K562 (cell line): ENCODE results near the gene NUP62. TPM values are rescaled to one million over a fixed set of nuclear protein-coding genes. Genes with fewer than 3 reads are reported as not detected.

Experiments used
- ATAC-seq: fragments of 200-7000 bp; cut with Tn5 transposase; 3 replicates; pipeline ENCODE4 v1.9.1; 2020; ENCODE audit warnings: moderate library complexity
- BruUV-seq: library from RNA; stranded (reverse); fragments of 400-500 nt; replicated peaks from 2 replicates; lab custom pipeline; 2021; lab: Mats Ljungman, UMichigan
- CTCF ChIA-PET: fragments of 300-600 bp; formaldehyde crosslinking; extraction: SDS; loops from one replicate; lab custom pipeline; 2021; ENCODE audit warnings: low intra/inter-chr PET ratio; lab: Yijun Ruan, JAX
- POLR2A ChIA-PET: fragments of 300-600, 350-650 bp; sonication (Branson Sonifier 250); formaldehyde crosslinking; extraction: SDS; loops from one replicate; lab custom pipeline; 2021; ENCODE audit warnings: antibody characterized with exemption, inconsistent platforms; lab: Yijun Ruan, JAX
- DNase-seq, 4 experiments: peaks; one replicate each; pipeline versions ENCODE4 v3.0.0 to v3.0.0-alpha.2; 2011 to 2018; ENCODE audit warnings: low spot score in 3 of 4, mixed read lengths in 3 of 4; ENCODE audit errors: extremely low read depth in 1 of 4
- FAIRE-seq: peaks from 2 replicates; lab custom pipeline; 2011; peaks lifted over from hg19 to GRCh38; lab: Jason Lieb, UNC
- H2AFZ ChIP-seq: 2 replicates; pipeline ENCODE4 v1.6.0; 2011; ENCODE audit warnings: low read depth, low read length, control low read depth, inconsistent platforms
- H3K27ac ChIP-seq: fragments of 200-600 bp; 3 replicates; pipeline ENCODE4 v1.8.0; 2011; ENCODE audit warnings: low read depth, mild to moderate bottlenecking, control low read depth, inconsistent platforms, low read length, moderate library complexity, mixed read lengths; ENCODE audit errors: extremely low read depth
- H3K27me3 ChIP-seq, 2 experiments: fragments of 300-600 bp in 1 of 2; 2 replicates in 1 of 2; 3 replicates in 1 of 2; pipeline versions ENCODE4 v1.6.0 to v1.8.0; 2011; ENCODE audit warnings: inconsistent platforms in 2 of 2, low read length in 2 of 2, mild to moderate bottlenecking in 1 of 2, mixed read lengths in 1 of 2, moderate library complexity in 1 of 2; ENCODE audit not compliant: control insufficient read depth in 2 of 2, insufficient read depth in 2 of 2
- H3K36me3 ChIP-seq: fragments of 300-600 bp; 3 replicates; pipeline ENCODE4 v1.8.0; 2011; ENCODE audit warnings: mild to moderate bottlenecking, low read length, inconsistent platforms; ENCODE audit not compliant: control insufficient read depth, insufficient read depth
- H3K4me1 ChIP-seq, 2 experiments: fragments of 200-600 bp in 1 of 2; replicated peaks in 1 of 2; 2 replicates in 1 of 2; 3 replicates in 1 of 2; pipeline versions ENCODE4 v1.5.1 to v1.8.0; 2011; ENCODE audit warnings: inconsistent platforms in 2 of 2, low read length in 2 of 2, mild to moderate bottlenecking in 1 of 2, mixed read lengths in 1 of 2, moderate library complexity in 1 of 2; ENCODE audit not compliant: control insufficient read depth in 2 of 2, insufficient read depth in 2 of 2
- H3K4me2 ChIP-seq: 2 replicates; pipeline ENCODE4 v1.6.1; 2011; ENCODE audit warnings: low read length, control low read depth, inconsistent platforms, mixed read lengths; ENCODE audit not compliant: insufficient read depth
- H3K4me3 ChIP-seq: fragments of 200-600 bp; sonication (generic), shearing (Covaris generic); 2 replicates; pipeline ENCODE4 v1.5.1; 2016; ENCODE audit warnings: control low read depth, inconsistent platforms
- H3K79me2 ChIP-seq: fragments of 200-600 bp; 3 replicates; pipeline ENCODE4 v1.8.0; 2011; ENCODE audit warnings: low read length, inconsistent platforms; ENCODE audit not compliant: control insufficient read depth, insufficient read depth
- H3K9ac ChIP-seq, 2 experiments: 2 replicates each; pipeline versions ENCODE4 v1.6.0 to v1.6.1; 2011; ENCODE audit warnings: low read depth in 2 of 2, low read length in 2 of 2, control low read depth in 1 of 2, inconsistent platforms in 1 of 2, mild to moderate bottlenecking in 1 of 2, mixed read lengths in 1 of 2; ENCODE audit not compliant: insufficient read depth in 1 of 2
- H3K9me1 ChIP-seq: one replicate; pipeline ENCODE4 v1.6.0; 2011; ENCODE audit warnings: inconsistent platforms, mild to moderate bottlenecking, low read length, moderate library complexity; ENCODE audit not compliant: control insufficient read depth, insufficient read depth
- H3K9me3 ChIP-seq: replicated peaks from 2 replicates; pipeline ENCODE4 v1.5.1; 2011; ENCODE audit warnings: low read depth, low read length, inconsistent platforms; ENCODE audit not compliant: control insufficient read depth, insufficient read depth
- H4K20me1 ChIP-seq: replicated peaks from 2 replicates; pipeline ENCODE4 v1.6.1; 2011; ENCODE audit warnings: low read length, inconsistent platforms, mixed read lengths; ENCODE audit not compliant: control insufficient read depth, insufficient read depth
- CHD2 ChIP-seq: IDR thresholded peaks from 2 replicates; pipeline ENCODE4 v1.6.1; 2011; ENCODE audit warnings: low read depth, low read length
- FOXA1 ChIP-seq: fragments of 450-650 bp; IDR thresholded peaks from 2 replicates; pipeline ENCODE4 v1.6.1; 2016; ENCODE audit warnings: mild to moderate bottlenecking, borderline replicate concordance
- ZC3H8 ChIP-seq: fragments of 450-650 bp; IDR thresholded peaks from 2 replicates; pipeline ENCODE4 v1.6.1; 2017
- WGBS: fragments of 100-300 bp; shearing (Covaris generic); methylation state at CpG from one replicate; pipeline ENCODE4 v1.1.6; 2016; ENCODE audit warnings: low coverage, mixed read lengths; ENCODE audit not compliant: insufficient coverage; ENCODE audit errors: missing lambda C conversion rate; 5-methylcytosine and 5-hydroxymethylcytosine counted together
- in situ Hi-C: fragments of 300-500 bp; cut with MboI; formaldehyde crosslinking; loops from 4 replicates; pipeline ENCODE4 v1.15.0; 2018; ENCODE audit warnings: inconsistent platforms, mixed read lengths
- intact Hi-C: fragments of 100-400 bp; cut with micrococcal nuclease; formaldehyde crosslinking; loops from 2 replicates; pipeline ENCODE4 v1.14.2; 2022
- polyA plus RNA-seq, 8 experiments: library from polyadenylated mRNA; depleted of rRNA in 4 of 8; stranded (reverse) in 5 of 8; unstranded in 3 of 8; fragments of >200 nt; fragmentation: Nextera tagmentation in 2 of 8; fragmentation: Illumina TruSeq in 1 of 8; extraction: Ambion mirVana in 2 of 8; extraction: Trizol in 1 of 8; gene quantifications; 2 replicates each; pipeline versions ENCODE4 v1.2.1 to v1.2.3, GENCODE V29; 2011 to 2014; ENCODE audit warnings: inconsistent platforms in 1 of 8, missing spikeins in 1 of 8
- total RNA-seq, 7 experiments: library from RNA; depleted of rRNA in 6 of 7; stranded (reverse); fragments of >200 nt in 6 of 7; fragmentation: Illumina TruSeq in 2 of 7; extraction: Trizol in 2 of 7; gene quantifications; 2 replicates each; pipeline versions ENCODE4 v1.2.1 to v1.2.3, GENCODE V29; 2011 to 2021; ENCODE audit warnings: low replicate concordance in 1 of 7
- TF ChIP-seq, protein P1 (sequence below): sonication (generic); formaldehyde crosslinking; IDR thresholded peaks from 2 replicates; pipeline ENCODE4 v1.8.1; 2023; ENCODE audit warnings: mild to moderate bottlenecking, missing genetic modification reagents
- TF ChIP-seq, protein P2 (sequence below): fragments of 450-650 bp; formaldehyde crosslinking; IDR thresholded peaks from 2 replicates; pipeline ENCODE4 v1.4.0; 2020; ENCODE audit warnings: mild to moderate bottlenecking, moderate library complexity

The NUP62 gene
- total and polyA plus RNA-seq, 9 of the 15 experiments (the other 6 are each of a cell fraction or from before 2014, with no cell fraction given), result 16.9 to 109 (median 66.0) TPM

DNA sequence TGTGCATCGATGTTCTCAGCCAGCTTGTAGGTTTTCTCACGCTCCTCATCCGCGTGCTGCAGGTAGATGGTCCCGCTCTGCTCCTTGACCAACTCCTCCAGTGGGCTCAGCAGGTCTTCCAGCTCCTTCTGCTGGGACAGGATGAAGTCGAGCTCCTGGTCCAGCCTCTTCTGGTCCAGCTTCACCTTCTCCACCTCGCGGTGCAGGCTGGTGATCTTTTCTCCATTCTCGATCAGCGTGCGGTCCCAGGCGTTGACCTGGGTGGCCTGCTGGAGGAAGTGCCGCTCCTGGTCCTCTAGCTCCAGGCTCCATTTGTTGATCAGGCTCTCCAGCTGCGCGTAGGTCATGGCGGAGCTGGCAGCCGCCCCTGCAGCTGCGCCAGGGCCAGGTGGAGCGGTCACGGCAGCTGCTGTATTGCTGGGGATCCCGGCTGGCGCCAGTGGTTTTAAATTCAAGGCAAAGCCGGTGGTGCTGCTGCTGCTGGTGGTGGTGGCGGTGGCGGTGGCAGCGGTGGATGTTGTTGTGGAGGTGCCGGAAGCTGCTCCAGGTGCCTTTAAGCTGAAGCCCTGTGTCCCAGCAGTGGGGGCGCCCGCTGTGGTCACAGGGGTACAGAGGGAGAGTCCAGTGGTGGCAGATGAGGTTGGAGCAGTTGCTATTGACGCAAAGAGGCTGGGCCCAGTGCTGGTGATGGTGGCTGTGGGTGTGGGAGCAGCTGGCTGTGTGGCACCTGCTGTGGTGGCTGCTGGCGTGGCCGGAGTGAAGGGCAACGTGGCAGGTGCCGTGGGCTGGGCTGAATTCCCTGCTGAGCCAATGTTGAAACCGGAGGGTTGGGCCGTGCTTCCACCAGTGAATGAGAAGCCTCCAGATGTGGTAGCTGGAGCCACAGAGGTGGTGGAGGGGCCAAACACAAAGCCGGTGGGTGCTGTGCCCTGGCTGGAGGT is 20.6 kb downstream of the NUP62 start (continued):
- TF ChIP-seq, protein P1, sequence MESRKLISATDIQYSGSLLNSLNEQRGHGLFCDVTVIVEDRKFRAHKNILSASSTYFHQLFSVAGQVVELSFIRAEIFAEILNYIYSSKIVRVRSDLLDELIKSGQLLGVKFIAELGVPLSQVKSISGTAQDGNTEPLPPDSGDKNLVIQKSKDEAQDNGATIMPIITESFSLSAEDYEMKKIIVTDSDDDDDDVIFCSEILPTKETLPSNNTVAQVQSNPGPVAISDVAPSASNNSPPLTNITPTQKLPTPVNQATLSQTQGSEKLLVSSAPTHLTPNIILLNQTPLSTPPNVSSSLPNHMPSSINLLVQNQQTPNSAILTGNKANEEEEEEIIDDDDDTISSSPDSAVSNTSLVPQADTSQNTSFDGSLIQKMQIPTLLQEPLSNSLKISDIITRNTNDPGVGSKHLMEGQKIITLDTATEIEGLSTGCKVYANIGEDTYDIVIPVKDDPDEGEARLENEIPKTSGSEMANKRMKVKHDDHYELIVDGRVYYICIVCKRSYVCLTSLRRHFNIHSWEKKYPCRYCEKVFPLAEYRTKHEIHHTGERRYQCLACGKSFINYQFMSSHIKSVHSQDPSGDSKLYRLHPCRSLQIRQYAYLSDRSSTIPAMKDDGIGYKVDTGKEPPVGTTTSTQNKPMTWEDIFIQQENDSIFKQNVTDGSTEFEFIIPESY (CRISPR knock-in tag), result peak; percentile 31; the same call in 1 of the 2 replicates
- TF ChIP-seq, all 486 proteins: peak for 7

GRCh38 chr19:49907745-49908446 is 21.4 kb downstream of the NUP62 start:
- CTCF ChIA-PET, result no interaction called here
- H3K4me2 ChIP-seq, result no peak overlapping the region

More at GRCh38 chr19:49907745-49908446, 21.4 kb downstream of the NUP62 start:
- POLR2A ChIA-PET, result interaction anchor here (0.8 to 13.2 kb wide), 3 partner anchors 12 to 21 kb away, joined by 4 to 105 read pairs (median 18); partner anchors contain the start of genes ATF5 and NUP62
- Histone ChIP-seq H3K9ac (peak overlapping the region in 1 of 2 experiments; percentile 28; a peak in 1 of 4 replicates), H3K9me3 (no peaks in the 10 kb centered on the region), H2AFZ (no peak overlapping the region), H3K9me1 (no peaks in the 10 kb centered on the region), H3K27ac (no peak overlapping the region), H3K79me2 (peaks cover 26% of the 10 kb centered on the region), H3K4me1 (peaks cover 0 to 21% of the 10 kb centered on the region in 2 experiments; a peak in 3 of 5 replicates), H3K36me3 (peaks cover 65% of the 10 kb centered on the region; the same call in 2 of the 3 replicates), H3K27me3 (no peaks in the 10 kb centered on the region), H4K20me1 (peaks cover 22% of the 10 kb centered on the region), H3K4me3 (no peak overlapping the region)
- TF ChIP-seq FOXA1, result no peak
- TF ChIP-seq CHD2, result no peak
- TF ChIP-seq ZC3H8, result no peak
- TF ChIP-seq, protein P2, sequence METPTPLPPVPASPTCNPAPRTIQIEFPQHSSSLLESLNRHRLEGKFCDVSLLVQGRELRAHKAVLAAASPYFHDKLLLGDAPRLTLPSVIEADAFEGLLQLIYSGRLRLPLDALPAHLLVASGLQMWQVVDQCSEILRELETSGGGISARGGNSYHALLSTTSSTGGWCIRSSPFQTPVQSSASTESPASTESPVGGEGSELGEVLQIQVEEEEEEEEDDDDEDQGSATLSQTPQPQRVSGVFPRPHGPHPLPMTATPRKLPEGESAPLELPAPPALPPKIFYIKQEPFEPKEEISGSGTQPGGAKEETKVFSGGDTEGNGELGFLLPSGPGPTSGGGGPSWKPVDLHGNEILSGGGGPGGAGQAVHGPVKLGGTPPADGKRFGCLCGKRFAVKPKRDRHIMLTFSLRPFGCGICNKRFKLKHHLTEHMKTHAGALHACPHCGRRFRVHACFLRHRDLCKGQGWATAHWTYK (CRISPR knock-in tag), result no peak
- DNase-seq, result no peak
- no peak for ATAC-seq
- intact Hi-C loops (no loop called here), in situ Hi-C loops (no loop called here)
- FAIRE-seq, result no peak
- no TSS peak for BruUV-seq
- 96% methylated on average over 20 of the region's 23 CpGs for WGBS
